Natural killer cell (primary cell): Measurements from ENCODE around the gene NDUFV1. TPM values are rescaled to one million over a fixed set of nuclear protein-coding genes. Genes with fewer than 3 reads are reported as not detected.

Experiments used
- ATAC-seq, 3 donors: fragments of 150-1000 bp in 2 of 3; fragments of 200-7000 bp in 1 of 3; cut with Tn5 transposase; 1 replicate in 1 of 3; 2 replicates in 2 of 3; pipeline ENCODE4 v1.10.0; 2021; ENCODE audit warnings: mild to moderate bottlenecking in 2 of 3, moderate library complexity in 2 of 3
- DNase-seq, 2 donors: peaks; one replicate each; pipeline versions ENCODE4 v3.0.0 to v3.0.0-alpha.2; 2013 to 2021; ENCODE audit warnings: mixed read lengths in 1 of 2
- H3K27ac ChIP-seq: one replicate; pipeline ENCODE4 v1.5.1; 2013; ENCODE audit warnings: mild to moderate bottlenecking, low read length
- H3K27me3 ChIP-seq: one replicate; pipeline ENCODE4 v1.6.1; 2013; ENCODE audit warnings: low read length; ENCODE audit not compliant: control insufficient read depth, insufficient read depth
- H3K36me3 ChIP-seq: one replicate; pipeline ENCODE4 v1.6.1; 2013; ENCODE audit warnings: low read length; ENCODE audit not compliant: control insufficient read depth, insufficient read depth
- H3K4me1 ChIP-seq: one replicate; pipeline ENCODE4 v1.6.1; 2013; ENCODE audit warnings: low read length; ENCODE audit not compliant: control insufficient read depth, insufficient read depth
- H3K4me3 ChIP-seq: one replicate; pipeline ENCODE4 v1.5.1; 2013; ENCODE audit warnings: low read length
- H3K9me3 ChIP-seq: one replicate; pipeline ENCODE4 v1.6.1; 2013; ENCODE audit warnings: low read length; ENCODE audit not compliant: control insufficient read depth, insufficient read depth
- H3K27ac Mint-ChIP-seq, 2 donors: one replicate each; pipeline ENCODE4 v1.8.0; 2022; ENCODE audit warnings: mild to moderate bottlenecking in 2 of 2, mixed read lengths in 2 of 2, moderate library complexity in 1 of 2
- H3K27me3 Mint-ChIP-seq, 2 donors: one replicate each; pipeline ENCODE4 v1.8.0; 2022; ENCODE audit warnings: low read depth in 2 of 2, mixed read lengths in 2 of 2
- H3K36me3 Mint-ChIP-seq: one replicate; pipeline ENCODE4 v1.8.0; 2022; ENCODE audit warnings: mixed read lengths
- H3K4me1 Mint-ChIP-seq, 2 donors: one replicate each; pipeline ENCODE4 v1.8.0; 2022; ENCODE audit warnings: mixed read lengths in 2 of 2
- H3K4me3 Mint-ChIP-seq: one replicate; pipeline ENCODE4 v1.8.0; 2022; ENCODE audit warnings: mild to moderate bottlenecking, moderate library complexity, mixed read lengths
- H3K9me3 Mint-ChIP-seq, 2 donors: one replicate each; pipeline ENCODE4 v1.8.0; 2022; ENCODE audit warnings: mixed read lengths in 2 of 2
- WGBS: methylation state at CpG from one replicate; pipeline ENCODE4 v1.1.7; 2013; ENCODE audit warnings: missing lambda C conversion rate; ENCODE audit not compliant: insufficient coverage; 5-methylcytosine and 5-hydroxymethylcytosine counted together
- intact Hi-C: fragments of 100-400 bp; cut with micrococcal nuclease; formaldehyde crosslinking; loops from one replicate; pipeline ENCODE4 v1.14.2; 2022
- total RNA-seq, 4 donors: library from RNA; stranded (reverse); fragments of 120-200 nt in 1 of 4; gene quantifications; one replicate each; pipeline versions ENCODE4 v1.2.3 to v1.2.4, GENCODE V29; 2013 to 2022
- TF ChIP-seq, protein P1 (sequence below): fragments of 200-600 bp; IDR thresholded peaks from one replicate; pipeline ENCODE4 v1.8.0; 2022; ENCODE audit warnings: antibody characterized with exemption

Gene NDUFV1
- total RNA-seq, 3 donors from 2014 or later (not counting 1 experiment from before 2014, with no cell fraction given), result 346 to 393 (median 360) TPM

DNA sequence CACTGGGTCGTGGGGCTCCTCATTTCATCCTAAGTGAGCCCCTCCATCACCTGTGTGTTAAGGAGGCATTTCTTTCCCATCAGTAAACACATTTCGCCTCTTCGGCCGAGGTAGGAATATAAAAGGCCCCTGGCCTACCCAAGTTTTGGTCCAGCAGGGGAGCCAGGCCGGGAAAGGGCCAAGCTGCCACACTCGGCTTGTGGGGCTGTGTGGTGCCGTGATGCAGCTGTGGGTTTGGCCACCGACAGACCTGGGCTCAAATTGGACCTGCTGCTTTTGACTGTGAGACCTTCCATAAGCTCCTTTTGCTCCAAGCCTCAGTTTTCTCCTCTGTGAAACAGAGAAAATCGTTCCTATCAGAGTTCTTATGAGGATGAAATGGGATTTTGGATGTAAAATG is 771 bp downstream of the NDUFV1 start:
- intact Hi-C loops, result loop anchor here (5.0 kb wide), 1 partner anchor 35 kb away; no protein-coding TSS in a partner anchor
- Mint-ChIP-seq H3K27ac (peak overlapping the region; percentile 78 to 91), H3K27me3 (no peaks in the 10 kb centered on the region), H3K4me3 (peak overlapping the region; percentile 91), H3K4me1 (peaks cover 10 to 18% of the 10 kb centered on the region in 2 donors), H3K36me3 (no peaks in the 10 kb centered on the region), H3K9me3 (no peaks in the 10 kb centered on the region)
- Histone ChIP-seq H3K9me3 (no peaks in the 10 kb centered on the region), H3K4me3 (peak overlapping the region; percentile 55), H3K27me3 (no peaks in the 10 kb centered on the region), H3K4me1 (peaks cover 24% of the 10 kb centered on the region), H3K27ac (peak overlapping the region; percentile 51), H3K36me3 (peaks cover 40% of the 10 kb centered on the region)
- ATAC-seq, result no peak
- DNase-seq, result no peak
- TF ChIP-seq, protein P1, sequence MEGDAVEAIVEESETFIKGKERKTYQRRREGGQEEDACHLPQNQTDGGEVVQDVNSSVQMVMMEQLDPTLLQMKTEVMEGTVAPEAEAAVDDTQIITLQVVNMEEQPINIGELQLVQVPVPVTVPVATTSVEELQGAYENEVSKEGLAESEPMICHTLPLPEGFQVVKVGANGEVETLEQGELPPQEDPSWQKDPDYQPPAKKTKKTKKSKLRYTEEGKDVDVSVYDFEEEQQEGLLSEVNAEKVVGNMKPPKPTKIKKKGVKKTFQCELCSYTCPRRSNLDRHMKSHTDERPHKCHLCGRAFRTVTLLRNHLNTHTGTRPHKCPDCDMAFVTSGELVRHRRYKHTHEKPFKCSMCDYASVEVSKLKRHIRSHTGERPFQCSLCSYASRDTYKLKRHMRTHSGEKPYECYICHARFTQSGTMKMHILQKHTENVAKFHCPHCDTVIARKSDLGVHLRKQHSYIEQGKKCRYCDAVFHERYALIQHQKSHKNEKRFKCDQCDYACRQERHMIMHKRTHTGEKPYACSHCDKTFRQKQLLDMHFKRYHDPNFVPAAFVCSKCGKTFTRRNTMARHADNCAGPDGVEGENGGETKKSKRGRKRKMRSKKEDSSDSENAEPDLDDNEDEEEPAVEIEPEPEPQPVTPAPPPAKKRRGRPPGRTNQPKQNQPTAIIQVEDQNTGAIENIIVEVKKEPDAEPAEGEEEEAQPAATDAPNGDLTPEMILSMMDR, result no peak
- WGBS, result 66% methylated on average over 9 of the region's 9 CpGs

DNA sequence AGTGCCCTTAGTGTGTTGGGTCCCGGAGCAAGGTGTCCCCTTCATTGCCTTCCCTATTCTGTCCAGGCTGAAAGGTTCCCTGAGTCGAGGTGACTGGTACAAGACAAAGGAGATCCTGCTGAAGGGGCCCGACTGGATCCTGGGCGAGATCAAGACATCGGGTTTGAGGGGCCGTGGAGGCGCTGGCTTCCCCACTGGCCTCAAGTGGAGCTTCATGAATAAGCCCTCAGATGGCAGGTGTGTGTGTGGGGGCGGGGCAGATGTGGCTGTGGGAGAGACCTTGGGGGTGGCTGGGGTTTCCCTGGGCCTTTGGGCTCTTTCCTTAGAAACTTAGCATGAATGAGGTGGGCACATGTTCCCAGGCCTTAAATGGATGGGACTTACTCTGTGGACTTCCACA is 1.8 kb downstream of the NDUFV1 start:
- 96% methylated on average over 8 of the region's 8 CpGs for WGBS
- Histone ChIP-seq H3K27ac (no peak overlapping the region), H3K4me3 (no peak overlapping the region), H3K9me3 (no peaks in the 10 kb centered on the region), H3K27me3 (no peaks in the 10 kb centered on the region), H3K36me3 (peaks cover 49% of the 10 kb centered on the region), H3K4me1 (peaks cover 34% of the 10 kb centered on the region)
- intact Hi-C loops, result loop anchor here (5.0 kb wide), 1 partner anchor 36 kb away; no protein-coding TSS in a partner anchor
- Mint-ChIP-seq H3K4me1 (peaks cover 15 to 28% of the 10 kb centered on the region in 2 donors), H3K36me3 (no peaks in the 10 kb centered on the region), H3K9me3 (no peaks in the 10 kb centered on the region), H3K27ac (peak overlapping the region; percentile 51 to 64), H3K27me3 (no peaks in the 10 kb centered on the region), H3K4me3 (peak overlapping the region; percentile 28)
- ATAC-seq, result no peak
- no peak for DNase-seq
- TF ChIP-seq, protein P1, result no peak

DNA sequence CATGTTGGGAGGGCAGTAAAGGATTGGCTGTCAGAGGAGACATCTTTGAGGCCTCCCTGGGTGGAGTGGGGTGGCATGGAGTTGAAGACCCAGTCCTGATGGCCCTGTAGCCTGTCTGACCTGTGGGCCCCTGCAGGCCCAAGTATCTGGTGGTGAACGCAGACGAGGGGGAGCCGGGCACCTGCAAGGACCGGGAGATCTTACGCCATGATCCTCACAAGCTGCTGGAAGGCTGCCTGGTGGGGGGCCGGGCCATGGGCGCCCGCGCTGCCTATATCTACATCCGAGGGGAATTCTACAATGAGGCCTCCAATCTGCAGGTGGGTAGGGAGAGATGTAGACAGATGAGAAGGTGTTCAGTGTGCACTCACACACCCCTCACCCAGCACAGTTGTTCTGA is 2.6 kb downstream of the NDUFV1 start:
- Histone ChIP-seq H3K36me3 (peaks cover 51% of the 10 kb centered on the region), H3K27ac (no peak overlapping the region), H3K4me3 (no peak overlapping the region), H3K27me3 (no peaks in the 10 kb centered on the region), H3K4me1 (peaks cover 42% of the 10 kb centered on the region), H3K9me3 (no peaks in the 10 kb centered on the region)
- intact Hi-C loops, result loop anchor here (5.0 kb wide), 1 partner anchor 37 kb away; no protein-coding TSS in a partner anchor
- Mint-ChIP-seq H3K4me3 (no peak overlapping the region), H3K36me3 (no peaks in the 10 kb centered on the region), H3K9me3 (no peaks in the 10 kb centered on the region), H3K27ac (peak overlapping the region; percentile 51 to 64), H3K27me3 (no peaks in the 10 kb centered on the region), H3K4me1 (peaks cover 19 to 34% of the 10 kb centered on the region in 2 donors)
- ATAC-seq (no peak), DNase-seq (no peak)
- 97% methylated on average over 6 of the region's 10 CpGs for WGBS
- TF ChIP-seq, protein P1, result no peak
